ENCODE measurements around the gene SENP8.

The SENP8 gene

GRCh38 chr15:72153269-72154000, 35.2 kb downstream of the SENP8 start:
- no peak for TF ChIP-seq JUND (IDR thresholded peaks at IDR 0.05; ENCODE audit: low read depth)
- in situ Hi-C loops (cut with HindIII; ENCODE audit: low pct_unique_long_range_greater_than_20kb, low sequenced_read_pairs) = no loop called here
- DNase-seq (ENCODE audit: low read depth in 1 of 2, low spot score in 1 of 2) = no peak

GRCh38 chr15:72154316-72154715, 36.1 kb downstream of the SENP8 start:
- no peak for DNase-seq (ENCODE audit: low read depth in 1 of 2, low spot score in 1 of 2)
- no peak for TF ChIP-seq JUND (IDR thresholded peaks at IDR 0.05; ENCODE audit: low read depth)
- in situ Hi-C loops (cut with HindIII; ENCODE audit: low pct_unique_long_range_greater_than_20kb, low sequenced_read_pairs) = no loop called here

DNA sequence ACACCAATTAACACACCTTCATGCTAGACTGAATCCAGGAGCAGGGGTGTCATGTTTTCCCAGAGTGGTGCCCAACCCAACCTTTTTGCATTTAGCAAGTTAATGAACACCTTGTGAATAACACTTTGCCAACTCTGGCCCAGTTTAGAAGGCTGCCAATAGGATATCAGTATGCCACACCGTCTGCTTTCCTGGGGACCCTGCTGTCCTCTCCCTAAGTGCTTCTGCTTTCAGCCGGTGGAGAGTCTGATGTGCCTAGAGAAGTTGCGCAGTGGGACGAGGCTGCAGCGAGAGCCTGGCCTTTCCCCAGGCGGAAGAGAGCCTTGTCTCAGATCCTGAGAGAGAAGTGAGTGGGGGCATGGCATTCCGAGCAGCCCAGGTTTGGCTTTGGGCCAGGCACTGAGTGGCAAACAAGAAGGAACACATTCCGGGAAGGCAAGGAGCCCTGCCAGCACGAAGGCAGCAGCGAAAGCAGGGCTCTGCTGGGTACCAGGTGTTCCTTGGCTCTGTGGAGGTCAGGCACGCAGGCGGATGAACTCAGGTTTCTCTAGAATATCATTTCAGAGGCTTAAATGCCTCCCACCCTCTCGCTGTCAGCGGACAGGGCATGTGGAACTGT, 36.9 kb downstream of the SENP8 start:
- no peak for TF ChIP-seq JUND (IDR thresholded peaks at IDR 0.05; ENCODE audit: low read depth)
- peak; percentile 44 to 95 for DNase-seq (ENCODE audit: low read depth in 1 of 2, low spot score in 1 of 2)
- in situ Hi-C loops (cut with HindIII; ENCODE audit: low pct_unique_long_range_greater_than_20kb, low sequenced_read_pairs) = no loop called here

DNA sequence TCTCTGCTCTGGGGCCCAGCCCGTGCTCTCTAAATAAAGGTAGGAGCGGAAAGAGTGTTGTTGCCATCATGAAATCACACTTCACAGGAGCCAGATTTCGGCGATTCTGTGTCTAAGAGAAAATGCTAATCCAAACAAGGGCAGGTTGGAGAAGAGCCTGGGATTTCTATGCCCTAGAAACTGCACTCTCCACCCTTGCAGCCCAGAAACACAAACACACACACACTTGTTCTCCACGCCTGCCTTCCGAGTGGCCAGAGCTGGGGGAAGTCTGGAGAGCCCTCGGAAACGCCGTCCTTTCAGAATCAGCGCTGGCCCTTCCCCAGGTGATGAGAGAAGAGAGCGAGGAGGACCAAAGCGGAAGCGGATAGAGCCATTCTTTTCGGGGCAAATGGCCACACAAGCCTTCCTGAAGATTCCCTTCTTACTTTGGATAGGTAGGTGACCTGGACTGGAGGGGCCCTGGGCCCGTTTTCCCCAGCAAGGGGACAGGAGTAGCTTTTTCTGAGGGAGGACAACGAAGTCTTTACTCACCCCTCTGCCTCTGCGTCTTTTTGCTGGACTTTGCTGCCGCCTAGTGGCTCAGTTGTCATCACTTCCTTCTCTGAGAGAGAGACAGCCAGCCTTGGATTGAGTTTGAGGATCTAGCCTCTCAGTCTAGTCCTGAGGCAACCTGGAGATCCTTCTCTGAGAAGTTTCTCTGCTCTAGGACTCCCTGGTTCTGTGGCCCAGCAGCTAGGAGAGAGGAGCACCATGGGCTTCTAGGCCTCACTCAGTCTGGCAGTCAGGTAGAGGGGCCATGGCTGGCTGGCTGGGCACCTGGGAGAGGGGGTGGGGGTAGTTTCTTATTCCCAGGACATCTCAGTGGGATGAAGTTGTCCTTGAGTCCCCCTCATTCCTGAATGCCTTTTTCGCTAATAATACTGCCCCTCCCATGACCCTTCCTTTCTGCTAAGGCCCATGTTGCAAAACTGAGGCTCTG, 37.7 kb downstream of the SENP8 start:
- TF ChIP-seq JUND (IDR thresholded peaks at IDR 0.05; ENCODE audit: low read depth) = no peak
- in situ Hi-C loops (cut with HindIII; ENCODE audit: low pct_unique_long_range_greater_than_20kb, low sequenced_read_pairs) = no loop called here
- DNase-seq (ENCODE audit: low read depth in 1 of 2, low spot score in 1 of 2) = peak in 1 of 2 experiments; percentile 93

DNA sequence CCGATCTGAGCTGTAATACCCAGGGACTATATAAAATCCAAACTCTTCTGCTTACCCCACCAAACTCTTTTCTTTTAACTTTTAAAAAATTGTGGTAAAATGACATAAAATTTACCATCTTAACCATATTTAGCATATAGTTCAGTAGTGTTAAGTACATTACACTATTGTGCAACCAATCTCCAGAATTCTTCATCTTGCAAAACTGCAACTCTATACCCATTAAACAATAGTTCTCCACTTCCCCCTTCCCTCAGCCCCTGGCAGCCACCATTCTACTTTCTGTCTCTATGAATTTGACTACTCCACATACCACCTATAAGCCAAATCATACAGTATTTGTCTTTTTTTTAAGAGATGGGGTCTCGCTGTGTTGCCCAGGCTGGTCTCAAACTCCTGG, 38.7 kb downstream of the SENP8 start:
- TF ChIP-seq JUND (IDR thresholded peaks at IDR 0.05; ENCODE audit: low read depth) = no peak
- in situ Hi-C loops (cut with HindIII; ENCODE audit: low pct_unique_long_range_greater_than_20kb, low sequenced_read_pairs) = no loop called here
- DNase-seq (ENCODE audit: low read depth in 1 of 2, low spot score in 1 of 2) = no peak

DNA sequence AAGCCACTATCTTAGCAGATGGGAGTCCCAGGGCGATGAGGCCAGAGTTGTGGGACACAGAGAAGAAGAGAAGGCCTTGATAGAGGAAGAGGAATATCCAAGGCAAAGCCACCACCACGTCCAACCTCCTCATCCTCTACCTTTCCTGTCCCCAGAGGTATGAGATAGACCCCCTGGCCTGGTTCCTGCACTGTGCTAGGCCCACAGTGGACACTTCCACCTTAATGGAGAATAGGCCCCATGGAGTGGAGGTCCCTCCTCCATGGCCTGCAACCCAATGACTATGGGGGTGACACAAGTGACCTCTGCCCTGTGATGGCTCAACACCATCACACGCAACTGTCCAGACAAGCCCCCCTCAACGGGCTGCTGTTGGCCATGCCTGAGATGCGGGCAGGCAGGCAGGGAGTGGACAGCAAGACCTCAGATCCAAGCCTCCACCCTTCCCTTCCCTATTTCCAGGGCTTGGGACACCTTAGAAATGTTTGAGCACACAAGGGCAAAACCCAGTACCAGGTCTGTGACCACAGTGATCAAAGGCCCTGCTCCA, 42.6 kb downstream of the SENP8 start:
- in situ Hi-C loops (cut with HindIII; ENCODE audit: low pct_unique_long_range_greater_than_20kb, low sequenced_read_pairs) = no loop called here

DNA sequence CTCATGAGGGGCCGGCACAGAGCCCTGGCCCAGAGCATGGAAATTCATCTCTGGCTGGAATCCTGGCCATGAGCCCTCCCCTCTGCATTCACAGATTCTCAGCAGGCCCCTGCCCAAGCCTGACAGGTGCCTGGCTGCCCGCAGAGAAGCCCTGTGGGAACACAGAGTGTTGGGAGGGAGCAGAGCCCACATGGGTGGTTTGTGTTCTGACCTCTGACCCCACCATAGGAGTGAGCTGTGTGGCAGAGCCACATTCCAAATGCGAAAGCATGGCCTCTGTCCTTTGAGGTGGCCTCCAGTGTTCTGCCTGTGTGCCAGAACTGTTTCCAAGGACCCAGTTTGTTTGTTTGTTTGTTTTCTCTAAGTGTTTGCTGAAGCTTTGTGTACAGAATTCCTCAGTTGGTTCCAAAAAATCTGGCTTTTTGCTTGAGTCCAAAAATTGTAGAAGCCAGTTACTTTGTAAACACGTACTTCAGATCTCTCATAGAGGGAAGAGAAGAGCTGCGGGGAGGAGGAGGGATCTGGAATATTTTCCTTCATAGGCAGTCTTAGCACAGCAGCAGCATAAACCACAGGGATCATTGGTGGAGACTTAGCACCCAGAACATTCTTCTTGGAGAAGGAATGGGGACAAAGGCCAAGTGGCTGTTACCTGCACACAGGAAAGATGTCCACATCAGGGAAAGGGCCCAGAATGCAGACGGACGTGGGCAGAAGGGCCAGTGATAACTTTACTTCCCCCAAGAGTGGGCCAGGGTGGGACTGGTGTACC, 43.3 kb downstream of the SENP8 start:
- in situ Hi-C loops (cut with HindIII; ENCODE audit: low pct_unique_long_range_greater_than_20kb, low sequenced_read_pairs) = no loop called here
- DNase-seq (ENCODE audit: low read depth in 1 of 2, low spot score in 1 of 2) = peak in 1 of 2 experiments; percentile 88
- no peak for TF ChIP-seq JUND (IDR thresholded peaks at IDR 0.05; ENCODE audit: low read depth)

More for the DNA sequence above, 42.6 kb downstream of the SENP8 start:
- DNase-seq (ENCODE audit: low read depth in 1 of 2, low spot score in 1 of 2) = no peak
- TF ChIP-seq JUND (IDR thresholded peaks at IDR 0.05; ENCODE audit: low read depth) = no peak

- no peak for DNase-seq (ENCODE audit: low read depth in 1 of 2, low spot score in 1 of 2)
- in situ Hi-C loops (cut with HindIII; ENCODE audit: low pct_unique_long_range_greater_than_20kb, low sequenced_read_pairs) = no loop called here
- no peak for TF ChIP-seq JUND (IDR thresholded peaks at IDR 0.05; ENCODE audit: low read depth)
These were observed 44.4 kb downstream of the SENP8 start for GRCh38 chr15:72162569-72162968.

GRCh38 chr15:72163719-72164118, 45.5 kb downstream of the SENP8 start:
- DNase-seq (ENCODE audit: low read depth in 1 of 2, low spot score in 1 of 2) = no peak
- no peak for TF ChIP-seq JUND (IDR thresholded peaks at IDR 0.05; ENCODE audit: low read depth)
- in situ Hi-C loops (cut with HindIII; ENCODE audit: low pct_unique_long_range_greater_than_20kb, low sequenced_read_pairs) = no loop called here

GRCh38 chr15:72166716-72167417, 48.7 kb downstream of the SENP8 start:
- no peak for TF ChIP-seq JUND (IDR thresholded peaks at IDR 0.05; ENCODE audit: low read depth)
- no peak for DNase-seq (ENCODE audit: low read depth in 1 of 2, low spot score in 1 of 2)
- in situ Hi-C loops (cut with HindIII; ENCODE audit: low pct_unique_long_range_greater_than_20kb, low sequenced_read_pairs) = no loop called here

DNA sequence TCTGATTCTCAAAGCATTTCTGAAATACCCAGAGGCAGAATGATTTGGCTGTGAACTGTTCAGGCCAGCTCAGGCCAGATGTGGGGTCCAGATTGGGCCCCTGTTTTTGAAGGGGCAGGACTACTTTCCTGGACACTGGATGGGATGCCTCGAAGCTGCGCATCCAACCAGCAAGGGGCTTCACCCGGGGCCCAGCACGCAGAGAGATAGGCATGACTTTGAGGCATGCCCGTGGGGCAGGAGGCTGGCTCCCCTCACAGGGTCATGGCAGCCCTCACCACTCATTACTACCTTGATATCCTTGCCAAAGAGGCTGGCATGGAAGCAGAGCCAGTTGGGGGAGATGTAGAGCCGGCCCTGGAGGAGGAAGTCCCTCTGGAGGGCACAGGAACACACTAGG, 49.2 kb downstream of the SENP8 start:
- in situ Hi-C loops (cut with HindIII; ENCODE audit: low pct_unique_long_range_greater_than_20kb, low sequenced_read_pairs) = no loop called here
- no peak for DNase-seq (ENCODE audit: low read depth in 1 of 2, low spot score in 1 of 2)

More for the DNA sequence above, 49.2 kb downstream of the SENP8 start:
- no peak for TF ChIP-seq JUND (IDR thresholded peaks at IDR 0.05; ENCODE audit: low read depth)
